KOPT-K1 (cell line): Measurements from ENCODE around the gene VAPB.

Experiments used
- H3K27ac ChIP-seq: fragments of 200-600 bp; sonication (generic); 2 replicates; pipeline ENCODE4 v1.5.1; 2016; ENCODE audit warnings: antibody characterized with exemption, mild to moderate bottlenecking, low read depth, low read length; ENCODE audit not compliant: poor library complexity, severe bottlenecking
- H3K36me3 ChIP-seq: fragments of 200-600 bp; sonication (generic); 2 replicates; pipeline ENCODE4 v1.5.1; 2017; ENCODE audit warnings: antibody characterized with exemption, mild to moderate bottlenecking, low read length, moderate library complexity; ENCODE audit not compliant: insufficient read depth
- H3K9me3 ChIP-seq: fragments of 200-600 bp; sonication (generic); 2 replicates; pipeline ENCODE4 v1.5.1; 2017; ENCODE audit warnings: antibody characterized with exemption, low read length, mild to moderate bottlenecking; ENCODE audit not compliant: insufficient read depth, poor library complexity, severe bottlenecking

Gene VAPB

DNA sequence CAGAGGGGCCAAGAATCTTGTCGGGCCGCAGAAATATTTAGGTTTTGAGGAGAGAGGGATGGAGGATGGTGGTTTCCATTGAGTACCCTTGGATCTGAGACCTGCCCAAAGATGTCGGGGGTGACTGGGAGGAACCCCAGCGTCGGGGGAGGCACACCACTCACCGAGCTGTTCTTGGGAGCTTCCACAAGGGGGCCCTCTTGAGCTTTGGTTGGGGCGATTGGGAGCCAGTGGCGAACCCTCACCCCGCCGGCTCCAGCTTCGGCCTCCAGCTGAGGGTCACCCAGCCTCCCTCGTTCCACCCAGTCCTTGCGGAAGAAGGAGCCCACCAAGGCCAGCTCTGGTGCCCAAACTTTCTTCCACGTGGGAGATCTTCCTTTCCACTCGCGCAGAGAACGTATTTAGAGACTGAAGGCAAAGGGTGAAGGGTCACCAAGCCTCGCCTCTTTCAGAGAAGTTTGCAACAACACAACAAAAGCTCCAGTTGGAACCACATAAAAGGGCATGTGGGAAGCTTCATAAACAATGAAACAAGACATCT, 92.5 kb downstream of the VAPB start:
- Histone ChIP-seq H3K27ac (no peak overlapping the region), H3K36me3 (no peaks in the 10 kb centered on the region), H3K9me3 (peaks cover 22% of the 10 kb centered on the region)

GRCh38 chr20:58482416-58482815, 93.4 kb downstream of the VAPB start:
- no peaks in the 10 kb centered on the region for H3K36me3 ChIP-seq
- no peak overlapping the region for H3K27ac ChIP-seq
- peaks cover 26% of the 10 kb centered on the region for H3K9me3 ChIP-seq

GRCh38 chr20:58483051-58483450, 94.0 kb downstream of the VAPB start:
- no peaks in the 10 kb centered on the region for H3K36me3 ChIP-seq
- H3K9me3 ChIP-seq, result peaks cover 31% of the 10 kb centered on the region
- no peak overlapping the region for H3K27ac ChIP-seq

- no peak overlapping the region for H3K27ac ChIP-seq
- H3K36me3 ChIP-seq, result no peaks in the 10 kb centered on the region
- peaks cover 27% of the 10 kb centered on the region for H3K9me3 ChIP-seq
Measured at GRCh38 chr20:58483470-58483869, 94.4 kb downstream of the VAPB start.

- H3K27ac ChIP-seq, result no peak overlapping the region
- no peaks in the 10 kb centered on the region for H3K36me3 ChIP-seq
- H3K9me3 ChIP-seq, result peaks cover 27% of the 10 kb centered on the region
Measured at GRCh38 chr20:58485393-58485792, 96.4 kb downstream of the VAPB start.

DNA sequence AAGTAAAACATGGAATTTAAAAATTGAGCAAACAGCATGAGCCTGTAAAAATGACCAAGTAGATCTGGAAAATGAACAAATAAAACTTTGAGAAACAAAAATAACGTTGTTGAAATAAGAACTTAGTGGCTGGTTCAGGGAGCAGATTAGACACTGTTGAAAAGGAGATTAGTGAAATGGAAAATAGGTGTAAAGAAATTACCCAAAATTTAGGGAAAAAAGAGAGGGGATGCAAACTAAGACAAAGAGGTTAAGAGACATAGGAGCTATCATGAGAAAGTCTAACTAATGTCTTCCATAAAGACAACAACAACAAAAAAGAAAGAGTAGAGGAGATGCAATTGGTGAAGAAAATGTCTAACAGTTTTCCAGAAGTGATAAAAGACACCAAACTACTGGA, 97.2 kb downstream of the VAPB start:
- Histone ChIP-seq H3K9me3 (peaks cover 28% of the 10 kb centered on the region), H3K27ac (no peak overlapping the region)

DNA sequence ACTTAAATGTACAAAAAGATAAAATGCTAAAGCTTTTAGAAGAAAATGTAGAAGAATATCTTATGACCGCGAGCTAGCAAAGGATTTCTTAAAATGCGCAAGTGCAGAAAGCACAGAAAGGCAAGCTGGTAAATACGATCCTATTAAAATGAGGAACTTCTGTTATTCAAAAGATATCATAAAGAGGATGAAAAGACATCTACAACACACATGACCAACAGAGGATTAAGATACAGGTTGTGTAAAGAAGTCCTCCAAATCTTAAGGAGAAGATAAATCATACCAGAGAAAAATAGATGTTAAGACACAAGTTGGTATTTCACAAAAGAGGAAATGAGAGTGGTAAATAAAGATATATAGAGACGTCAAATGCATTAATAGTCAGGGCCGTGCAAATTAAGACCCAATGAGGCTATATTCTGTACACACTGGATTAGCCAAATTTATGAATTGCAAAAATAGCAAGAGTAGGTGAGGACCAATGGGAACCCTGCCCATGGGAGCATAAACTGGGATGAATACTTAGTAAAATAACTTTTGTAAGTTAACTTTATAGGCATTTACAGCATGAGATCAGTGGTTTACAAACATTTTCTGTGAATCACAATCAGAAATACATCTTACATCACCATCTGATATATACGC, 103.2 kb downstream of the VAPB start:
- H3K27ac ChIP-seq, result no peak overlapping the region
- H3K36me3 ChIP-seq, result no peaks in the 10 kb centered on the region
- peaks cover 12% of the 10 kb centered on the region for H3K9me3 ChIP-seq

More for the DNA sequence above, 97.2 kb downstream of the VAPB start:
- no peaks in the 10 kb centered on the region for H3K36me3 ChIP-seq

GRCh38 chr20:58492795-58493524, 103.9 kb downstream of the VAPB start:
- Histone ChIP-seq H3K36me3 (no peaks in the 10 kb centered on the region), H3K9me3 (peaks cover 6% of the 10 kb centered on the region), H3K27ac (no peak overlapping the region)

DNA sequence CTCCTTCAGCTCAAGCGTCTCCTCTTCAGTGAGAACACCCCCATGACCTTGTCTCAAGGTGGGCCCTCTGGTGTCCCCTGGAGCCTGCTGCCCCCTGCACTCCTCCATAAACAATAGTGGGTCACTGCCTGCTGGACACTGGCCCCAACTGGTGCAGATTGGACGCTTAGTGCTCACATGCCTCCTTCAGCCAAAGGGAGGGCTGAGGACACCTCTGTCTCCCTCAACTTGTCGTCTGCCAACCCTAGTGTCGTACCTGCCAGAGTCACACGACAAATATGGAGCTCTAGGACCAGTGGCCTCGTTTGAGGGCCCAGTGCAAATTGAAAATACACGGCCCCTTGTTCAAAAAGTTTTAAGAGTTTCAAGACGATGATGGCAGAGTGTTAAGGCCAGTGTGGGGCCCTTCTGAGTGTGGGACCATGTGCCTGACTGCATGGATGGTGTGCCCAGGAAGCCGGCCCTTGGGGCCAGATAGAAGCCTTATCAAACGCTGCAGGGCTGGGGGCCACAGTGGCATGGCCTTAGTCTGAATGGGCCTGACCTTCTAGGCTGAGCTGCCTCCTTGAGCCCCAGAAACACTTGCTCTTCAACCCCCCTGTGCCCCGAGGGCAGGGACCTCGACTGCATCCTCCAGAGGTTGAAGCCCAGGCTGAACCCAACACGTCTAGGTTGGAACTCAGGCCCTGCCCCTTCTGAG, 106.0 kb downstream of the VAPB start:
- H3K36me3 ChIP-seq, result no peaks in the 10 kb centered on the region
- H3K9me3 ChIP-seq, result peaks cover 5% of the 10 kb centered on the region
- no peak overlapping the region for H3K27ac ChIP-seq

DNA sequence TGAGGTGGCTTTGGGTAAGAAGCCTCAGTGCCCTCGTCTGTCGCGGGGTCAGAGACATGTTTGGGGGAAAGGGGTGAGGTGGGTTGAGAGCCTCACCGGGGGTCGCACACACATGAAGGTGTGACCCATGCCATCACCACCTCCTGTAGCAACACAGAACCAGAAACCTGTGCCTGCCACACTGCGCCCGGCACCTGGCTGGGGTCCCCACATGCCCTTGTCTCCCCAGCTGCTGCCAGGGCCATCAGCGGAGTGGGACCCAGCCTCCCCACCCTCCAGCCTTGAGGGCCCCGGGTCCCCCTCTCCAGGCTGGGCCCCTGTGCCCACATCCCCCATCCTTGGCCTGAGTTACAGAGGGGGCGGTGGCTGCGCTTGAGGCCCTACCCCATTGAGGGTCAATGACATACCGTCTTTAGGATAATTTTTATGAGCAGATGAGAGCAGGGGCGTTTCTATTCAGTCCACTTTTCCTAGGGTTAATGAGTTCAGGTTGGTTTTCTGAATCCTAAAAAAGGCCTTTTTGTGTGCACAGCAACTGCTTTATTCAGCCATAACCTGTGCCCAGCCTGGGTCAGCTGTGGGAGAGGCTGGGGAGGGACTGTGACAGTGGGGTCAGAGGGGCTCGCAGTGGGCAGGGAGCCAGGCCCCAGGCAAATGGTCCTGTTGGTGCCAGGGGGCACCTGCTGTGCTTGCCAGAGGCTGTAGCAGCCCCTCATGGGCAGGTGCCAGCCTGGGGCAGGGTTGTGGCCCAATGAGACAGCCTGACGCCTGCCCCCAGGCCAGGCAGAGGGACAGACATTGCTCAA, 106.8 kb downstream of the VAPB start:
- no peaks in the 10 kb centered on the region for H3K36me3 ChIP-seq
- no peaks in the 10 kb centered on the region for H3K9me3 ChIP-seq
- H3K27ac ChIP-seq, result no peak overlapping the region

DNA sequence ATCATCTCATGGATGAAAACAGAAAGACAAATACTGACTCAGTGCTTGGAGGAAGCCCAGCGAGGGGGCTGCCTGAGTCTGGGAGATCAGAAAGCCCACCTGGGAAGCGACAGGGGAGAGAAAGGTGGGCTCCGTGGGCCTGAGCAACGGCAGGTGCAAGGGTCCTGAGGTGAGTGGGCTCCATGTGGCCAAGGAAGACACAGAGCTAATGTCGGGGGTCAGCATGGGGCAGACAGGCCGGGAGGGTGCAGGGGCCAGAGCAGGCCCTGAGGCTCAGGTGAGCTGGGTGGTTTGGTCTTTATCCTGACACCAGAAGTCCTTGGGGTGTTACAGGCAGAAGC, 107.4 kb downstream of the VAPB start:
- Histone ChIP-seq H3K36me3 (no peaks in the 10 kb centered on the region), H3K27ac (no peak overlapping the region), H3K9me3 (peaks cover 3% of the 10 kb centered on the region)

DNA sequence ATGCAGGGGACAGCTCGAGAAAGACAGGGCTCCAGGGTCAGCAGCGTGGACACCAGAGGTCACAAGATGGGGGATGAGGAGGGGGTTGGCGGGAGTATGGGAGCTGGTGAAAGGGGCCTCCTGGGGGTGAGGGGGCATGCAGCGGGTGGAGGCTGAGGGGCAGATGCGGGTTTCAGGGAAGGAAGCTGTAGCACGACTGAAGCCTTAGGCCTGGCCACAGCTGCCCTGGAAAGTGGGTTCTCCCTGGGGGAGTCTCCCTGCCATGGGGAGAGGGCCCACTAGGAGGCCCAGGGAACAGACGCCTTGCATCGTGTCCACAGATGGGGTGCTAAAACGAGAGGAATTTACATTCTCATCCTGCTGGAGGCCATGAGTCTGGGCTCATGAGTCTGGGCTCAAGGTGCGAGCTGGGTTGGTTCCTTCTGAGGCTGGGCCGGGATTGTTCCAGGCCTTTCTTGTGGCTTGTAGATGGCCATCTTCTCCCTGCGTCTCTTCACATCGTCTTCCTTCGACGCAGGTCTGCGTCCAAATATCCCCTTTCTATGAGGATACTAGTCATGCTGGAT, 108.1 kb downstream of the VAPB start:
- Histone ChIP-seq H3K9me3 (peaks cover 10% of the 10 kb centered on the region), H3K36me3 (no peaks in the 10 kb centered on the region), H3K27ac (no peak overlapping the region)

GRCh38 chr20:58497724-58498469, 108.9 kb downstream of the VAPB start:
- no peaks in the 10 kb centered on the region for H3K36me3 ChIP-seq
- H3K9me3 ChIP-seq, result peaks cover 12% of the 10 kb centered on the region
- H3K27ac ChIP-seq, result no peak overlapping the region

- H3K36me3 ChIP-seq, result no peaks in the 10 kb centered on the region
- peaks cover 12% of the 10 kb centered on the region for H3K9me3 ChIP-seq
- H3K27ac ChIP-seq, result no peak overlapping the region
Measured at GRCh38 chr20:58498470-58499068, 109.5 kb downstream of the VAPB start.
